ENCODE results near the gene C3.
"Not testable (repeated sequence)": the region's sequence is repeated elsewhere in the genome, so short reads cannot be mapped to it uniquely, and the experiment has no call there.

Gene C3

DNA sequence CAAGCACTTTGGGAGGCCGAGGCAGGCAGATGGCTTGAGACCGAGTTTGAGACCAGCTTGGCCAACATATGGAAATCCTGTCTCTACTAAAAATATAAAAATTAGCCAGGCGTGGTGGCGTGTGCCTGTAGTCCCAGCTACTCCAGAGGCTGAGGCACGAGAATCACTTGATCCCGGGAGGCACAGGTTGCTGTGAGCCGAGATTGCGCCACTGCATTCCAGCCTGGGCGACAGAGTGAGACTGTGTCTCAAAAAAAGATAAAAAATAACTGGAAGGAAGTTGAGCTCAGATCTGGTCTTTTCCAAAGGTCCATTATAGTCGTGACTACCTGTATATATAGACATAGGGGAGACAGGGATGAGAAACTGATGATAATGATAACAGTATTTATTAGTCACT is 28.1 kb upstream of the C3 start:
- DNase-seq, result peak in 2 of 10 donors; percentile 4 to 5
- intact Hi-C loops (cut with DNase I), result not testable (repeated sequence)

DNA sequence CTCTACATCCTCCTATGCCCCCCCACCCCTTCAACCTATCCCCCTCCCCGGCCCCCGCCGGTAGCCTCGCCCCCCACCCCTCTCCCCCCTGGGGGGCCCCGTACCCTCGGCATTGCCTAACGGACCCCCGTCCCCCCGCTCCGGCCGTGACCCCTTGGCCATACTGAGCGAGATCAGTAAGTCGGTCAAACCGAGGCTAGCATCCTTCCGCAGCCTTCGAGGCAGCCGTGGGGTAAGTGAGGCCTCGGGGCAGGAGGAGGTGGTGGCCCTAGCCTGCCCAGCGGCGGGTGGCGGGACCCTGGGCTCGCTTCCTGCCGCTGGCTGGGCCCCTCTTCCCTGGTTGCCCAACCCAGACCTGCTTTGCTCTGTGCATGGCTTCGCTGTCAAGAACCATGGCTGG is 25.5 kb upstream of the C3 start:
- intact Hi-C loops (cut with DNase I), result no loop called here
- DNase-seq, result peak in 1 of 10 donors; percentile 57

DNA sequence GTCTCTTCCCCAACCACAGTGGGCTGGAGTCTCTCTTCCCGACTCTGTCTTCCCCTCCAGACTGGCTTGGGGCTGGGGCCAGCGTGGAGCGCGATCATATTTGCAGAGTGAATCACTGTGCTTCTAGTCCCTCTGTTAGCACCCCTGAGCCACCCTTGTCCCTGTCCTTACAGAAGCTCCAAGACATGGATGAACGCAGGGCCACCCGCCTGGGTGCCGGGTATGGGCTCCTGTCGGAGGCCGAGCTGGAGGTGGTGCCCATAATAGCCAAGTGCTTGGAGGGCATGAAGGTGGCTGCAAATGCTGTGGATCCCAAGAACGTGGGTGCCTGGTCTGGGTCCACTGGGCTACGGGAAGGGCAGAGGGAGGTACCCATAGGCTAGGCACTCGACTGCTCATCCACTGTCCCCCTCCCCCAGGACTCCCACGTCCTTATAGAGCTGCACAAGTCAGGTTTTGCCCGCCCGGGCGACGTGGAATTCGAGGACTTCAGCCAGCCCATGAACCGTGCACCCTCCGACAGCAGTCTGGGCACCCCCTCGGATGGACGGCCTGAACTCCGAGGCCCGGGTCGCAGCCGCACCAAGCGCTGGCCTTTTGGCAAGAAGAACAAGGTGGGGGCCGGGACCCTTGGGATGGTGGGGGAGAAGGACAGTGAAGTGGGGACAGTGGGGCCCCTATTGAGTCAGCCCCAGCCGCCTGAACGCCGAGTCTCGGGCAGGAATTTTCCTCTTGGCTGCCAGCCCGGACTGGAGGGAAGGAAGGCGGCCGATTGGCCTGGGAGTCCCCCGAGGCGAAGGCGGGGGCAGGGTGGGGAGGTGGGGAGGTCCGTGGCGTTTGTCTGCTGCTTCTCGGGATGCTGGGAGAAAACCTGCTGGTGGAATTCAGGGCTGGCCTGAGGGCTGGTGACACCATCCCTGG is 24.2 kb upstream of the C3 start:
- DNase-seq, result peak; percentile 41 to 92 (median 64)
- intact Hi-C loops (cut with DNase I), result no loop called here

DNA sequence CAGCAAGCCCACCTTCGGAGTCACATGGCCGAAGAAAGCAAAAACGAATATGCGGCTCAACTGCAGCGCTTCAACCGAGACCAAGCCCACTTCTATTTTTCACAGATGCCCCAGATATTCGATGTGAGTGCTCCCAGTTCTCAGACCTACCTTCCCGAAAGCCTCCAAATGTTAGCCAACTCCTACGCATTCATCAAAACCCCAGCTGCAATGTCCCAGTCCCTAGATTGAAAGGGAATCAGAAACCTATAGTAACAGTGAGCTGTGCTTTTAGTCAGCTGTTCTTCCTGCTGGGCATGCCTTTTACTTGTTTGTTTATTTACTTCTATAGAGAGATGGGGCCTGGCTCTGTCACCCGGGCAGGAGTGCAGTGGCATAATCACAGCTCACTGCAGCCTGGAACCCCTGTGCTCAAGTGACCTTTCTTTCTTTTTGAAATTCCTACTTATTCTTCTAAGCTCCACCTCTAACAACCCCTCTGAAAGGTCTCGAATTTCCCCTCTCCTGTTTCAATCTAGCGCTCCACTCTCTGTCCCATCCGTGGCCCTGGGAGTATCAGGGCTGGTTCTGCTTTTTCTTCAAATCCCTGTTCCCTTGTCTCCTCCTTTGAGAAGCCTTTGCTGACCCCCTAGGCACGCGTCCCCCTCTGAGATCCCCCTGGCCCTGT is 23.4 kb upstream of the C3 start:
- DNase-seq, result peak in 1 of 10 donors; percentile 1

DNA sequence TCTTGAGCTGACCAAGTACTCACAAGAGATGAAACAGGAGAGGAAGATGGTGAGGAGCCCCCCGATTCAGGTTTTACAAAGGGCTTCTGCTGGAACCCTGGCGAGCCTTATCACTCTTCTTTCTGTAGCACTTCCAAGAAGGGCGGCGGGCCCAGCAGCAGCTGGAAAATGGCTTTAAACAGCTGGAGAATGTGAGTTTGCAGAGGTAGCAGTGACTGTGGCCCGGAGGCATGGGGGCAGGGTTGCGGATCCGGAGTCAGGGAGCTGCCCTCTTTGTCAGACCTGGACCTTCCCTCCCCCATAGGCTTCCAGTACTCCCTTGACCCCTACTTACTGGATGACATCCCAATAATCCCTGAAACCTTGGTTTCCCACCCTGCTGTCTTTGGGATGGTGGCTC is 22.6 kb upstream of the C3 start:
- peak in 2 of 10 donors; percentile 16 to 55 for DNase-seq

More for the DNA sequence above, 23.4 kb upstream of the C3 start:
- intact Hi-C loops (cut with DNase I), result no loop called here

DNA sequence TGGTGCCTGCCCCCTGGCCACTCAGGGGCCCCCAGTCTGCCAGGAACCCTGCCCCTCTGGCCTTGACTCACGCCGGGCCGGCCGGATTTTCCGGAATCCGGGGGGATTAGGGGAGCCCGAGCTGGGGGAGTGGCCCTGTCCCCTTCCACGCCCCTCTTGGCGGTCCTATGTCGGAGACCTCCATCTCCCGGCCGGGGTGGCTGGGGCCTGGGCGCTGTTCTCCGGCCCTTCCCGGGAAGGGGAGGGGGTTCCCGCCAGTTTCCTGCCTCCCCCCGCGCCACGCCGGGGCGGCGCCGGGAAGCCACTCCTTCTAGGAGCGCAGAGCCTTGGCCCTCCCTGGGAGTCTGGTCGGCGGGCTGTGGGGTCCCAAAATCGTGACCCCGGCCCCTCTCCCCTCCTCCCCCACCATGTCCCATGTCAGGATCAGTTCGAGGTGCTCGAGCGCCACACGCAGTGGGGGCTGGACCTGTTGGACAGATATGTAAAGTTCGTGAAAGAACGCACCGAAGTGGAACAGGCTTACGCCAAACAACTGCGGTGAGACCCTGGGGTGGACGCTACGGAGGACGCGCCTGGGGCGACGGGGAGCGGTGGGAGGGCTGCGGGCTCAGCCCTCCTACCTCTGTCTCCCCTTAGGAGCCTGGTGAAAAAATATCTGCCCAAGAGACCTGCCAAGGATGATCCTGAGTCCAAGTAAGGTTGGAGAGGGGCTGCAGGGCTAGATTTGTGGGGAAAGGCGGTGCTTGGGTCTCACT is 20.3 kb upstream of the C3 start:
- intact Hi-C loops (cut with DNase I), result no loop called here
- DNase-seq, result peak in 2 of 10 donors; percentile 66 to 86

More for the DNA sequence above, 22.6 kb upstream of the C3 start:
- intact Hi-C loops (cut with DNase I), result no loop called here

DNA sequence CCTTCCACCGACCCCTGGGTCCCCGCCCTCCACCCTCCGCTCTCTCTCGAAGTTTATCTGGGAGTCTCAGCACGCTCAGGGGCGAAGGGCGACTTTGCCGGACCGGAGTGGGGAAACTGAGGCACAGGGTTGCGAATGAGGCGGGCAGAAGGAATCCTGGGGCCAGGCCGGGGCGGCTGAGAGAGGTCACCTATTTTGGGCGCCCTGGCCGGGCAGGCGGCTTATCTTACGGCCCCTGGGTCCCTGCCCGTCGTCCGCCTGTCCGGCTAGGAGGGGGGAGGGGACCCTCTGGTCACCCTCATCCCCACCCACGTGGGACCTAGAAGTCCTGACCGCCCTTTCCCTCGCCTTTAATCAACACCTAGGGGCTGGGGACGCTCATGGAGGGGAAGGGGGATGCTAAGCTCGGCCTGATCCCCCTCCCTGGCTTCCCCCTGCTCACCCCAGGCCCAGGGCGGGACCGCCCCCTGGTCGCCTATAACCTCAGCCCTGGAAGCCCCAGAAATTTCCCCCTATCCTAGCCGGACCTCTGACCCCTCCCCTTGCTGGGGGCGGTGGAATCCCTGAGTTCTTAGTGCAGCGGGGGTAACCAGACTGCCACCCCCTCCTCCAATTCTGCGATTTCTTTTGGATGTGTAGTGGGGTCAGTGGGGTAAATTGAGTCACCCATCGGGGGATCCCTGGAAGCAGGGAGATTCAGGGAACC is 19.6 kb upstream of the C3 start:
- intact Hi-C loops (cut with DNase I), result loop anchor here (5.0 kb wide), 1 partner anchor 213 kb away; no protein-coding TSS in a partner anchor
- peak in 1 of 10 donors; percentile 61 for DNase-seq

DNA sequence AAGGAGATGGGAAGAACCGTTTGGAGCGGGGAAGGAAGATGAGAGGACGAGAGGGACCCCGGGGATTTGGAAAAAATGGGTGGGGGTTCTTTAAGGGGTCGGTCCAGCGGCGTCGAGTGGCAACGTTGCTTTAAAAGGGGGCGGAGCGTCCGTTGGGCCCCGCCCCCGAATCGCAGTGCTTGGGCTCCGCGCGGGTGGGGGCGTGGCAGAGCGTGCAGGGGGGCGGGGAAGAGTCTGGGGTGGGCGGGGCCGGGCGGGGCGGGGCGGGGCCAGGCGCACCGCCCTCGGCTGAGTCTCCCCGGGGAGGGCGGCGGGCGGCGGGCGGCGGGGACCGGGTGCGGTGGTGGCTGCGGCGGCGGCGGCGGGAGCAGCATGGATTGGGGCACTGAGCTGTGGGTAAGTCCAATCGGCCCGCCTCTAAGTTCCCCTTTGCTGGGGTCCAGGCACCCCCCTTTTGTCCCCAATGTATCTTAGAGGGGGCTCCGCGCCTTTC is 19.0 kb upstream of the C3 start, which contains the start of gene TRIP10:
TSS of gene TRIP10 (plus strand) at position 291 of the 493 bp plus-strand sequence. CDS start at position 373, 82 bp downstream.
- peak; percentile 35 to 96 (median 71) for DNase-seq
- intact Hi-C loops (cut with DNase I), result loop anchor here (5.0 kb wide), 1 partner anchor 212 kb away; no protein-coding TSS in a partner anchor

DNA sequence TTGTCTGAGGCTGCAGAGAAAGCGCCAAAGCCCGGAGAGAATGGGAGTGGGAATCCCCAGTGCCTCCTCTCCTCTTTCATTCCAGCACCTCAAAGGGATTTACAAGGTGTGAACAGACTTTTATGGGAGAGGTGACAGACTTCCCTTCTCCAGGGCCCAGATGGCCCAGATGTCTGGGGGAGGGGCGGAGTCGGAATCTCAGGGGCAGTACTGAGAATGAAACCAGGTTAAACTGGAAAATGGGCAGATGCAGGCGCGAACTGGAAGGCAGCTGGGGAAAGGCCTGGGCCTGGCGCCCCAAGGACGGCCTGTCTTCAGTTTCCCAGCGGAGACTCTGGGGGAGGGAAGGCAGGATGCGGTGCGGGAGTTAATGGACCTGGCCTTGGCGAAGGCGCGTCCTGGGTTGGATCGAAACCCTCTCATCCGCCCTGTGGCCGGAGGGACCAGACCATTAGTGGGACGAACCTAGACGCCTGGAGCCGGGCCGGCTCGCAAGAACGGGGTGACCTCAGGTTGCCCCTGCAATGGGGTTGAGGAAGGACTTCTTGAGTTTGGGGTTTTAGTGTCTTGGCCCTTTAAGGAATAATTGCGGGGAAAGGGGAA is 18.4 kb upstream of the C3 start:
- DNase-seq, result peak in 2 of 10 donors; percentile 74 to 85
- intact Hi-C loops (cut with DNase I), result loop anchor here (1.0 to 5.0 kb wide), 2 partner anchors 124 to 212 kb away; no protein-coding TSS in a partner anchor

DNA sequence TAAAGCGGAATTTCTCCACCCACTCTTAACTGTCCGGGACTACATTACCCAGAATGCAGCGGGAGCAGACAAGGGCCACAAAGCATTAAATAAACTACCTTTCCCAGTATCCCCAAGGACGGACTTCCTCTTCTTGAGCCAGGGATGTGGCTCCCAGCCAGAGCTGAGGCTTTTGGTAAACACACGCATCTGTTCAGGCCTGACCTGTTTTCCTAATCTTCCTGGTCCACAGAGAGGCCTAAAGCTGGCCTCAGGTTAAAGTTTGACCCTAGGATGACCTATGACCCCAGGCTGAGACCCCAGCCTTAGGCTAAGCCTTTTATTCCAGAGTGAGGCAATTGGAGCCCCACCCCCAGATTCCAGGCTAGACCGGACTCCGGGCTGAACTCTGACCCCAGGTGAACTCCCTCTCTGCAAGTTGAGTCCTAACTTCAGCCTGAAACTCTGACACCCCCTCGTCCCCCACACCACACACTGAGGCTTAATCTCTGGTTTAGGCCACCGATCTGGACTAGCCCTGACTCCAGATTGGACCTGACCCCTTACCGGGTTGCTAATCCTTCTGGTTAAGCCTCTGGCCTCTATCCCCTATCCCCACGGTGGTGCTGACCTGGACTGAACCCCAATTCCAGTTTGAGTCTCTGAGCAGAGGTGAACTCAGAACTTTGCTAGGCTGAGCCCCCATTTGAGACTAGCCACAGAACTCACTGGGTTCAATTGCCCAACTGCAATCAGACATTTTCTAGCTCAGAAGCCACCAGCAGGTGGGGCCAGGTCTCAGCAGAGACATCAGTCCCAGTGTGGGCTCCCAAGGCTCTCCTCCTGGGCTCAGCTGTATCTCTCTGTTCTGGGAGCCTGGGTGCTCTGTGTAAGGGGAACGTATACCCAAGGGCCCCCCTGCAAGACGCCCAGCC is 17.7 kb upstream of the C3 start:
- DNase-seq, result peak in 8 of 10 donors; percentile 57 to 95 (median 68)
- intact Hi-C loops (cut with DNase I), result loop anchor here (1.0 to 5.0 kb wide), 2 partner anchors 125 to 211 kb away; no protein-coding TSS in a partner anchor

DNA sequence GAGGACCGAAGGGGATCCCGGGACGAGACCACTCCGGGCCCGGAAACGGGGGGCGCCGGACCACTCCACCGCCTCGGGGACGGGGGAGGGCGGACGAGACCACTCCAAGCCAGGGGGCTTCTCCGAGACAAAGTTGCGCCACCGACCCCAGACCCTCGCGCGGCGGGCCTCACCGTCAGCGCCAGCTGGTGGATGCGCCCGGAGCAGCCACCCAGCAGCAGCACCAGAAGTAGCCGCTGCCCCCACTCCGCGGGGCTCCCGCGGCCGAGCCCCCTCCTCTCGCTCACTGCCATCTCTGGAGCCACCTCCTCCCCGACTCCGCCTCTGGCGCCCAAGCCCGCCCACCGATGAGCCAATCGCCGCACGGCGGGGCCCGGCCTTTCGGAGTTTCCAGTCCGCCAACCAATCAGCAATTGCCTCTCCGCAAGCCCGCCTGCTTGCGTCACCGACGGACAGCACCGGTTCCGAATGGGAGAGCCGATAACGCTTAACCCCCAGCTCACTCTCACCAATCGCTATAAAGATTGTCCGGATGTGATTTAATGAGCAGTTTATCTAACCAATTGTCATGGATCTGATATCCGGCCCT is 16.9 kb upstream of the C3 start, which contains the start of gene GPR108:
TSS of gene GPR108 (minus strand) at position 297 of the 589 bp plus-strand sequence. CDS start at position 293, 4 bp downstream.
- intact Hi-C loops (cut with DNase I), result loop anchor here (5.0 kb wide), 1 partner anchor 210 kb away; no protein-coding TSS in a partner anchor
- DNase-seq, result peak; percentile 100

DNA sequence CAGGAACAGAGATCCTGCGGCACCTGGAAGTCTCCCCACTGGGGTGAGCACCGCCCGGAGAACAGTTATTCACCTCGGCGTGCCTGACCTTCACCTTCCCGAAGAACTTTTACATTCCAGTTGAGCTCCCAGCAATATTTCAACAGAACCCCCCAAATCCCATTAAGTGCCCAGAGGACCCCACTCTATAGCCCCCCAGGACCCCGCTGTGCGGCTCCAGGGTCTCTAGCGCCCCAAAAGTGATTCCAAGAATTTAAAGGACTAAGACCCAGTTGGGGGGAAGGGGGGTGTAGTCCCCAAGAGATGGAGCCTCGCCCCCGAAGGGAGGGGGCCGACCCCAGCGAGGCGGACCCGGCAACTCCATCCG is 16.4 kb upstream of the C3 start:
- intact Hi-C loops (cut with DNase I), result loop anchor here (5.0 kb wide), 1 partner anchor 210 kb away; no protein-coding TSS in a partner anchor
- no peak for DNase-seq

DNA sequence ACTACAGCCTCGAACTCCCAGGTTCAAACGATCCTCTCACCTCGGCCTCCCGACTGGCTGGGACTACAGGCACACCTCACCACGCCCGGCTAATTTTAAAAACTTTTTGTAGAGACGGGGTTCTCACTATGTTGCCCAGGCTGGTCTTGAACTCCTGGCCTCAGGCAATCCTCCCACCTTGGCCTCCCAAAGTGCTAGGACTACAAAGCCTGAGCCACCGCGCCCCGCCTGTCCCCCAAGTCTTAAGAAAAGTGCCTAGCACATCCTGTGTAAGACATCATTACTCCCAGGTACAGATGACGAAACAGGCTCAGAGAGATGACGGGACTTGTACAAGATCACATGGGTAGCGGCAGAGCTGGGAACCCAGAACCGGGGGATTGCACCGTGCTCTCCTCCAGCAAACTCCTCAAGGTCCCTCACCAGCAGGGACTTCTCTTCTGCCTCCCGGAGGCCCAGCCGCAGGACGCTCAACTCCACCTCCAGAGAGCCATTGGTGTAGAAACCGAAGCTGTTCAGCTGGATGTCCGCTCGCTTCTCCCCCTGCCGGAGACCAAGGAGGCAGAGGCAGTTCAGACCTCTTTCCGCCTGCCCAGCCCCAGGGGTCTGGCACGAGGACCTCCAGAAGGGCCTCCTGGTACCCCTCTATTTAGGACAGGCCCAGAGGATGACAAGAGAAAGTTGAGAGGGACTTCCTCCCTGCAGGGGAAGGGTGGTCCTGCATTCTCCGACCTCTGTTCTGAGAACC is 15.9 kb upstream of the C3 start:
- DNase-seq, result peak; percentile 35 to 95 (median 58)
- intact Hi-C loops (cut with DNase I), result loop anchor here (5.0 kb wide), 1 partner anchor 209 kb away; no protein-coding TSS in a partner anchor

DNA sequence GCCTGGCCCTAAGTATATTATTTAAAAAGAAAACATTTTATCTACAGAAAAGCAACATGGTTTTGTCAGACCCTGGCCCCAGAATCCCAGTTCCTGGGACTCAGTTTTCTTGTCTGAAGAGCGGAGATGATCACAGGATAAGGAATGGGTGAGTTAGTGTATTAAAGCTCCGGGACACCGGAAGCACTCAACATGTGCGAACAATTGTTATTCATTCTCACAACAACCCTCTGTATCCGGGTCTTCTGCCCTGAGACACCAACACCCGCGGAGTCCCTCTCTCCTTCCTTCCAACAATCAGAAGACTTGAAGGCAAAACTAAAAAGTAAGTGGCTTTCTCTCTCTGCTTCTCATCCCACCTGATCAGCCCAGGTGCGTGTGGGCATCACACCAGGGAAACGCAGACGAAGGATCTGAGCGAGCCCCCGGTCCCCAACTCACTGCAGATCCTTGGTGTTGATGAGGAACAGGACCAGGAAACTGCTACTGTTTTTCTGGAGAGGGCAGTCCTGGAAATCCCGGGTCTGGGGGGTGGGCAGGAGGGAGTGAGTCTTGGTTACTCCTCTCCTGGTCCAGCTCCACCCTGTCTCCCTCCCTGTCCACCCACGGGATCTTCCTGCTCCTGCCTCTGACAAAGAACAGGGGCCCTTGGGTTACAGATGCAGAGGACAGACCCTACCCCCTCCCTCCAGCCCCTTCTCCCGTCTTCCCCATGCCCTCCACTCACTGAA is 14.9 kb upstream of the C3 start:
- DNase-seq, result peak in 2 of 10 donors; percentile 16 to 71
- intact Hi-C loops (cut with DNase I), result loop anchor here (5.0 kb wide), 1 partner anchor 208 kb away; no protein-coding TSS in a partner anchor

DNA sequence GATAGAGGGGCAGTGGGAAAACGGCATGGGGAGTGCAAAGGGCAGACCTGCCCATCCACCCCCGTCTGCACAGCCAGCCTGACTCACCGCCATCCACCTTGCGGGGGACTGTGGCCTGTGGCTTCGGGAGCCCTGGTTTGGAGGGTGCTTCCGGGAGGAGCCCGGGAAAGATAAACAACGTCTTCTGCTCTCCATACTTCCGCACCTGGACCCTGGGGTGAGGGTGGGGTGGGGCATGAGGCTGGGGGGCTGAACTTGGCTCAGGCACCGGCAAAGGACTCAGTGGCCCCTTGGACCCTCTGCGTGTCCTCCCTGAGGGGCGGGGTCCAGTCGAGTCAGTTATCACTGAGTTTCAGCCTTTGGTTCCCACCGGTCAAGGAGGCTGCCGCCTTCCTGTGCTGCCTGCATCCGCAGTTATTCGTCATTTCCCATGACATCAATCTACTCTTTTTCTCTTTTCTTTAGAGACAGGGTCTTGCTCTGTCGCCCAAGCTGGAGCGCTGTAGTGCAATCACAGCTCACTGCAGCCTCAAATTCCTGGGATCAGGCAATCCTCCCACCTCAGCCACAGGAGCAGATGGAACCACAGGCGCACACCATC is 13.7 kb upstream of the C3 start:
- intact Hi-C loops (cut with DNase I), result no loop called here
- peak in 3 of 10 donors; percentile 24 to 67 (median 39) for DNase-seq

All from posterior cingulate gyrus (tissue), 11 donors.